ENCODE data around the gene ACOT9.
A peak's percentile ranks its signal among the peaks of the same experiment; 100 is the strongest.
"Not testable (repeated sequence)": the region's sequence is repeated elsewhere in the genome, so short reads cannot be mapped to it uniquely, and the experiment has no call there.

The ACOT9 gene

DNA sequence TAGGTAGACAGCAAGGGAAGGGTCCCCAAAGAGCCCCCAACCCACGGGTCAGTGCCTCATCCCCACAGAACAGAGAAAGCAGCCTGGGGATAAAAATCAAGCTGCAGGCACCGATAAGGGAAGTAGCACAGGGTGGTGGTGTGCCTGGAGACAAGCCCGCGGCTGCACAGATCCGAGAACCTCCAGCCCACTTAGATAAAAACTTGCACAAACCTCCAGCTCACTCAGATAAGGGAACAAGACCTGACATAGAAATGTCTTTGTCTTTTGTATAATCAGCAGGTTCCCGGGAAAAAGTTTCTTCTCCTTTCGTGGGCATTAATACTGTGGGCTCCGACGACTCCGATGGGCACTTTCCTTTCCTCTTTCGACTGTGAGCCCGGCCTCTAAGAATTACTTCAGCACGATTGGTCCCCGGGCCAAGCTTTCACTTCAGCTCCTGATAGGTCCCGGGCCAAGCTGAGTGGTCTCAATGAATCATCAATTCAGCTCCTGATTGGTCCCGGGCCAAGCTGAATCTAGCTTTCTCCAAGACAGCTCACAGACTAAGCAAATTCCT is 43.4 kb downstream of the ACOT9 start:
- peak; percentile 61 for ATAC-seq
- DNase-seq = peak; percentile 37

DNA sequence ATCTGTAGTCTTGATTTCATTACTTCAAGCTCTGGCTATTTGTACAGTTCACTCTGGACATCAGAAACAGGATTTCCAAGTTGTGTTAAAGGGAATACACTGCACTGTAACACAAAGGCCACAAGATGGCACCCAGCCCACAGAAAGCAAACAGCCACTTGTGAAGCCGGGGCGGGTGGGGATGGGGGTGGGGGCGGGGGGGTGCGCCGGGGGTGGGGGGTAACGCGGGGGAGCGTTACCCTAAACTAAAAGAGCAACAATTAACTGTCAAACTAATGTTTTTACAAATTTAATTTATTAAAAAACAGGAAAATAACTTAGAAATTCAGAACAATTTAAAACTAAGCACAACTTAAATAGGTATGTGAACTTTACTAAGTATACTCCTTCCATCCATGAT is 48.5 kb downstream of the ACOT9 start:
- no peak for ATAC-seq
- peak; percentile 21 for DNase-seq

DNA sequence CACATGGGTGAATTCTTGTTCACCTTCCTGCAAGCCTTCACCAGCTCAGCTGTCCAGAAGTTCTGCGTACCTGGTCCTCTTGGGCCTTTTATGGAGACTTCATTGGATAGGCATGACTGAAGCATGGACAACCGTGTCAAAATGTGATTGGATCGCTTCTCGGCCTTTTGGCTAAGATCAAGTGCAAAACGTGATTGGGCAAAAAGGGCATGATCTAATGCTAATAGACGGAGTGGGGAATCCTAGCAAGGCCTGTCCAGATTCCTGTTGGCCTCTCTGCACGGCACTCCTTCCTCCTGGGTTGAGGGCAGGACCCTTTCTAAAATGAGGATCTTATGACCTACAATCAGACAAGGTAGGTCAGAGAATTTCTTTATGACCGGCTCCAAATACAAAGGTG is 50.9 kb downstream of the ACOT9 start:
- ATAC-seq = no peak
- DNase-seq = no peak

DNA sequence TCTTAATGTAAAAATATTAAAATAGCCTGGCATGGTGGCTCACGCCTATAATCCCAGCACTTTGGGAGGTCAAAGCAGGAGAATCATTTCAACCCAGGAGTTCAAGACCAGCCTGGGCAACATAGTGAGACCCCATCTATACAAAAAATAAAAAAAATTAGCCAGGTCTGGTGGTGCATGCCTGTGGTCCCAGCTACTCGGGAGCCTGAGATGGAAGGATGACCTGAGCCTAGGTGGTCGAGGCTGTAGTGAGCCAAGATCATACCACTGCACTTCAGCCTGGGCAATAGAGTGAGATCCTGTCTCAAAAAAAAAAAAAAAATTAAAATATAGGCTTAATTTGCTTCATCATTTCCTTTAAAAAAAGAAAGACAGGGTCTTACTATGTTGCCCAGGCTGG is 66.6 kb downstream of the ACOT9 start:
- not testable (repeated sequence) for DNase-seq, ATAC-seq

DNA sequence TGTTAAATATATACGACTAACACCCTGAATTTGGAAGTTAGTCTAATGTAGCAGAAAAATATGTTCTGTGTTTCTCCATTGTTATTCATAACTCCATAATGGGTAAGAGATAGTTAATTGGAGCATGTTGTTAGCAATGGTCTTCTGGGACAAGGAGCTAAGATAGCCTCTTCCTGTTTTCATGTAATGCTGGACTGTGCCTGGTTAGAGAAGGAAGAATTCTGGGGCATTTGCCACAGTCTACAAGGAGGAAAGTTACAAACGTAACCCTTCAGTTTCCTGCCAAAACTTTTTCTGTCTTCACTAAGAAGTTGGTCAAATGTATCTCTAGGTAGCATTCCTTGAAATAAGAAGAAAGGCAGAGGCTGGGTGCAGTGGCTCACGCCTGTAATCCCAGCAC is 70.0 kb downstream of the ACOT9 start:
- DNase-seq = no peak
- ATAC-seq = no peak

DNA sequence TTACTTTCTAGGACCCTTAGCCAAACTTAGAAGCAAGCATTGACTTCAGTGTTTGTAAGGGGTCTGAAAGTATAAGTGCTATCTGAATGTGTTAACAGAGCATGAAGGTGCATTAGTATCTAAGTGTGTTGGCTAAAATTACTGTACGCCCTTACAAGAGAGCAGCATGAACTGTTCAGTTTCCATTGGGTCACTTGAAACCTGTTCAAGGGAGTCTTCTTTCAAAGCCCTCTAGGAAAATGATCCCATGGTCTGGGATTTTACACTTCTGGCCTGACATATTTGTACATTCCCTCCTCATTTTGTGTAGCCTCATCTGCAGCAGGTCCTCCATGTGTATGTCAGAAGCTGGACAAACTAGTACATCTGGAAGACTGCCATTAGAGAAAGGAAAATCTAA is 72.5 kb downstream of the ACOT9 start:
- ATAC-seq (no peak), DNase-seq (no peak)

DNA sequence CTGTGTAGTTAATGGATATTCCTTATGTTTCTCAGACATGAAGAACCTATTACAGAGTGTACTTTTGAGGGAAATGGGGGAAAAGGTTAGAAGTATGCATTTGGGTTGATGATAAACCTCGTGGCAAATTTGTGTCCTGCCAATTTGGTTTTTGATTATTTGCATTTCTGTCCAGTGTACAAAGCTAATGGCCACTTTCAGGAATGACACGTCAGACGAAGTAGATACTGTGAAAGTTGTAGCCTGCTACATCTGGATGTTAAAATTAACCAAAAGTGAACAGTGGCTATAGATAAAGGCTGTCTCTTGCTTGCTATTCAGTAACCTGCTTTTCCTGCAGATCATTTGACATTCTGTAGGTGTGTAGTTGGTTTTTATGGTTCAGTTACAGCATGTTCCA is 74.7 kb downstream of the ACOT9 start:
- DNase-seq (no peak), ATAC-seq (no peak)

DNA sequence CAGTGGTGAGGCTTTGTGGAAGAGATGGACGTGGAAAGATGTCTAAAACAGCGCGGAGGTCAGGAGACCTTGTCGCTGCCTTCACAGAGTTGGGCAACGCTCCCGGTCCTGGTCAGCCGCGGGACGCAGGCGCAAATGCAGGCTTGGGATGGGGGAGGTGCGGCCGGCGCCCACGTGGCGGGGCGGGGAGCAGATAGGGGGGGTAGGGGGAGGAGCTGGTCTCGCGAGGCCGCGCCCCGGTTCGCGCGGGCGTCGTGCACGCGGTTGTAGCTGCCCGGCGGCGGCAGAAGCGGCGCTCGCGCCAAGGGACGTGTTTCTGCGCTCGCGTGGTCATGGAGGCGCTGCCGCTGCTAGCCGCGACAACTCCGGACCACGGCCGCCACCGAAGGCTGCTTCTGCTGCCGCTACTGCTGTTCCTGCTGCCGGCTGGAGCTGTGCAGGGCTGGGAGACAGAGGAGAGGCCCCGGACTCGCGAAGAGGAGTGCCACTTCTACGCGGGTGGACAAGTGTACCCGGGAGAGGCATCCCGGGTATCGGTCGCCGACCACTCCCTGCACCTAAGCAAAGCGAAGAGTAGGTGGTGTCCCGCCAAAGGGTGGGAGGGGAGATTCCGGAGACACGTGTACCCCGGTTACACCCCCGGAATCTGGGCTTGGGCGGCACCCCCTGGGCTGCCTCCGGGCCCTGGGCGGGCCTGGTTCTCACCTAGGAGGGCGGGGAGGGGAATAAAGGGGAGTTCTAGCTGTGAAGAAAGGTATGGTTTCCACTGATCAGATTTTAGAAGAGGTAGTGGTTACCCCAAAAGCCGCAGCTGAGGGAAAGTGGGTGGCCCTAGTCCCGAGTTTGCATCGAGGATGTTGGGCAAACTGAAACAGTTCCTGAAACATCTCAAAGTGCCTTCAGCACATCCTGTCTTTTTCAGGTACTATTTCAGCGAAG is 75.6 kb downstream of the ACOT9 start, which contains the start of gene PRDX4:
TSS of gene PRDX4 (plus strand) at position 255 of the 939 bp plus-strand sequence. CDS start at position 333, 78 bp downstream.
- peak; percentile 72 for ATAC-seq

DNA sequence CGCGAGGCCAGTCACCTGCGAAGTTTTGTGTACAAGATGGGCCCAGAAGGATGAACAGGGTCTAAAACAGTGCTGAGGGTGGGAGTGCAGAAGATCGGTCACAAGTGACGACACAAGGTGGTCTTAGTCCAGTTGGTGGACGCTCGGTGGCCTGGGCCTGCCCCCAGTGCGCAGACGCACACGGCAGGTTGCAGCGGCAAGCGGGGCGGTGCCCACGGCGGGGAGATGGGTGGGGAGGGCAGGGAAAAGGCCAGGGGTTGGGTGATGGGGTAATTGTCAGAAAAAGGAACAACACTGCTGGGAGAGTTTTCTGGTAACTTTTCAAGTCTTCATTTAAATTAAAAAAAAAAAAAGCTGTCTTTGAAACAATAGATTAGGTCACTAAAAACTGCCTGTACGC is 76.8 kb downstream of the ACOT9 start:
- DNase-seq (no peak), ATAC-seq (no peak)

More for the DNA sequence above, 75.6 kb downstream of the ACOT9 start, which contains the start of gene PRDX4:
- peak; percentile 84 for DNase-seq

DNA sequence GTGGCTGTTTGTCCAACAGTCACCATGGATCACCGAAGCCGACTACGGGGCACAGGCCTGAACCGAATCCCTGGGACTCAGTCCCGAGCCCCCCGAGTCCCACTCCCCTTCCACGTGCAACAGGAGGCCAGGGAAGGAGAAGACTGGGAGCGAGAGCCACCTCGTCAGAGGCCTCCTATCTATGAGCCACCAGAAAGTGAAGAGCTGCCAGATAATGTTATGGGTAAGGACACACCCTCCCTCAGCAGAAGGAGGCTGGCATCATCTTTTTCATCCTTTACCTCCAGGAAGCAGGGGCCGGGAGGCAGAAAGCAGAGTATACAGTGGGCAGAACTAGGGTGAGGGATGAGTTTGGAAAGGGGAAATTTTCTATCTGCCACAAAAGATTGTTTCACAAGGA is 78.6 kb downstream of the ACOT9 start:
- ATAC-seq (no peak), DNase-seq (no peak)

DNA sequence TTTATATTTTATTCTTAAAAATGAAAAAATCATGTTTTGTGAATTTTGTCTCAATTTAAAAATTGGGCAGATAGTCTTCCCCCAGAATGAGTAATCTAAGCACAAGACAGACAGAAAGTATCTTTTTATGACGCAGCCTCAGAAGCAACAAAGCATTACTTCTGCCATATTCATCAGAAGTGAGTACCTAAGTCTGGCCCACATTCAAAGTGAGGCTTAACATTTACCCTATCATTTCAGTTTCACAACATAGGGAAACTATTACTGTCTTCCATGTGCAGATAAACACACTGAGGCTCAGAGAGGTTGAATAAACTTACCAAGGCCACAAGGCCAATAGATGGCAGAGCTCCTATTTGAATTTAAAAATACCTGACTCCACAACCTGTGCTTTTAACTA is 80.2 kb downstream of the ACOT9 start:
- peak; percentile 81 for ATAC-seq

DNA sequence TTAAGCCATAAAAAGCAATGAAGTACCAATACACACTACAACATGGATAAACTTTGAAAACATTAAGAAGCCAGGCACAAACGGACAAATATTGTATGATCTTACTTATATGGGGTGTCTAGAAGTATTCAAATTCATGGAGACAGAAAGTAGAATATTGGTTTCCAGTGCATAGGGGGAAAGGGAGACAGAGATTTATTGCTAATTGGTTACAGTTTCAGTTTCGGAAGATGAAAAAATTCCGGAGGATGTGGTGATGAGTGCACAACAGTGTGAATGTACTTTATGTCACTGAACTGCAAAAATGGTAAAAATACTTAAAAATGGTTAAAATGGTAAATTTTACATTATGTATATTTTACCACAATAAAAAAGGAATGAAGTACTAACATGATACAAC is 80.9 kb downstream of the ACOT9 start:
- peak; percentile 32 for ATAC-seq

More for the DNA sequence above, 80.2 kb downstream of the ACOT9 start:
- DNase-seq = no peak

DNA sequence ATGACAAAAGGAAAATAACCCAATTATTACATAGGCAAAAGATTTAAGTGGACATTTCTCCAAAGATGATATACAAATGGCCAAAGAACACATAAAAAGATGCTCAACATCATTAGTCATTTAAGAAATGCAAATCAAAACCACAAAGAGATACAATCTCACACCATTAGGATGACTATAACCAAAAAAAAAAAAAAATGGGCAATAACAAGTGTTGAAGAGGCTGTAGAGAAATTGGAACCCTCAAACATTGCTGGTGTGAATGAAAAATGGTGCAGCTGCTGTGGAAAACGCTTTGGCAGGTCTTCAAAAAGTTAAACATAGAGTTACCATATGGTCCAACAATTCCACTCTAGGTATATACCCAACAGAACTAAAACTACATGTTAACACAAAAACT is 81.4 kb downstream of the ACOT9 start:
- DNase-seq = no peak
- ATAC-seq = no peak

More for the DNA sequence above, 80.9 kb downstream of the ACOT9 start:
- no peak for DNase-seq

DNA sequence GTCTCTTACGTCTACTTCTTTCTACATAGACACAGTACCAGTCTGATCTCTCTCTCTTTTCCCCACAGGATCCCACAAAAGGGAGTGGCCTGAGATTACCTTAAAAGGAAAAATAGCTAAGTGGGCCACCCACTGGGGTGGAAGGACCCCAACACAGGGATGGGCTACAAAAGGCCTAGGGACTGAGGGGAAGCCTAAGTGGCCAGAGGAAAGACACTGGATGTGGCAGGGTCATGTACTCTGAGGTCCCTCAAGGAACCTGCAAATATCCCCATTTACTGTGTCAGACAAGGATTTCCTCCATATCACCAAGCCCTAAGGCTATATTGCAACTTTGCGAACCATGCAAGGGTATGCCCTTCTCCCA is 82.3 kb downstream of the ACOT9 start:
- DNase-seq (no peak), ATAC-seq (no peak)

DNA sequence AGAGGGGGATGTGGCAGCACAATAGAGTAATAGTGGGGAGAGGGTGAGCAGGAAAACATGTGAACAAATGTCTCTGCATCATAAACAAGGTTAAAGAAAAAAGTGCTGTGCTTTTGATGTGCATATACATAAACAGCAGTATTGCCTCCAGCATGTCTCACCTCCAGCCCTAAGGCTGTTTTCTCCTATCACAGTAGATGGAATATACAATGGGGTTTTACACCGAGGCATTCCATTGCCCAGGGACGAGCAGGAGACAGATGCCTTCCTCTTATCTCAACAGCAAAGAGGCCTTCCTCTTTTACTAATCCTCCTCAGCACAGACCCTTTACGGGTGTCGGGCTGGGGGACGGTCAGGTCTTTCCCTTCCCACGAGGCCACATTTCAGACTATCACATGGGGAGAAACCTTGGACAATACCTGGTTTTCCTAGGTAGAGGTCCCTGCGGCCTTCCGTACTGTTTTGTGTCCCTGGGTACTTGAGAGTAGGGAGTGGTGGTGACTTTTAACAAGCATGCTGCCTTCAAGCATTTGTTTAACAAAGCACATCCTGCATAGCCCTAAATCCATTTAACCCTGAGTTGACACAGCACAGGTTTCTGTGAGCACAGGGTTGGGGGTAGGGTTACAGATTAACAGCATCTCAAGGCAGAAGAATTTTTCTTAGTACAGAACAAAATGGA is 82.9 kb downstream of the ACOT9 start:
- not testable (repeated sequence) for ATAC-seq, DNase-seq

DNA sequence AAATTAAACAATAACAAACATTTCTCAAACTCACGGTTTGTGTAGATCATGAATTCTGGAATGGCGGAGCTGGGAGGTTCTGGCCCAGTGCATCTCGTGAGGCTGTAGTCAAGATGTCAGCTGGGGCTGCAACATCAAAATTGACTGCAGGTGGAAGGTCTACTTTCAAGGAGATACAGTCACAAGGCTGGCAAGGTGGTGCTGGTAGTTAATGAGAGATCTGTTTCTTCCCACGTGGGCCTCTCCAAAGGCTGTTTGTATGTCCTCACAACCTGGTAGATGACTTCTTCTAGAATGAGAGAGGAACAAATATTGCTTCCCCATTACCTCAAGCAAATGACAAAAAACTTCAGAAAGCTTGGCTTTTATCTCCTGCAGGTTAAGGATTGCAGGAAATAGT is 83.7 kb downstream of the ACOT9 start:
- ATAC-seq = no peak
- no peak for DNase-seq

DNA sequence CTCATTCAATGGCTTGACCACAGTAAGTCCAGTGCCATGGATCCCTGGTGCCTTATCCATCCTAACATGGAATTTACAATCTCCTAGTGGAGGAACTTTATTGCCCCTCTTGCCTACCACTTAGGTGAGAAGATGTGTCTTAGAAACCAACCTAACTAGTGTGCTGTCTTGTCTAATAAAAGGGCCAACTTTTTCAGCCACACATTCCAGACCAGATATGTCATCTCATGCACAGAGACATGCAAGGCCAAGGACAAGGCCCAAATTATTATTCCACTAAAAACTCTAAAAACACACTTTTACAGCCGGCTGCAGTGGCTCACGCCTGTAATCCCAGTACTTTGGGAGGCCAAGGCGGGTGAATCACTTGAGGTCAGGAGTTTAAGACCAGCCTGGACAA is 86.4 kb downstream of the ACOT9 start:
- ATAC-seq = no peak
- no peak for DNase-seq

DNA sequence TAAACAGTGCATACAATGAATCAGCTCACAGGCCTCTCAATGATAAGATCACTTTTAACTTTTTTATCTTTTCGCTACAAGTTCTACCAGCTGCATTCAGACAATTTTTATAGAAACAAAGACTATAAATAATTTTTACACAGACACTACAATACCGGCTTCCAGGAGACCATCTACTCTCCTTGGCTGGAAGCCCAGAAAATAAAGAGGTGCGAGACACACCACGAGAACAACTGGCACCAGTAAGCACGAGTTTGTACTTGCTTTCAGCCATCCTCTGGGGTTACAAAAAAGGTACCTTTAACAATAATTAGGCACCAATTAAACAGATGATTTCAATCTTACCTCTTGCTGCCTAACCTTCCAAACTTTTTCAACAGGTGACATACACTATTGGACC is 87.0 kb downstream of the ACOT9 start:
- ATAC-seq (no peak), DNase-seq (no peak)
